ENCODE results near the gene TMEM37. TPM values are rescaled to one million over a fixed set of nuclear protein-coding genes. Genes with fewer than 3 reads are reported as not detected.
A peak's percentile ranks its signal among the peaks of the same experiment; 100 is the strongest.

The TMEM37 gene
- total RNA-seq, 1 donor from 2014 or later, result not detected

DNA sequence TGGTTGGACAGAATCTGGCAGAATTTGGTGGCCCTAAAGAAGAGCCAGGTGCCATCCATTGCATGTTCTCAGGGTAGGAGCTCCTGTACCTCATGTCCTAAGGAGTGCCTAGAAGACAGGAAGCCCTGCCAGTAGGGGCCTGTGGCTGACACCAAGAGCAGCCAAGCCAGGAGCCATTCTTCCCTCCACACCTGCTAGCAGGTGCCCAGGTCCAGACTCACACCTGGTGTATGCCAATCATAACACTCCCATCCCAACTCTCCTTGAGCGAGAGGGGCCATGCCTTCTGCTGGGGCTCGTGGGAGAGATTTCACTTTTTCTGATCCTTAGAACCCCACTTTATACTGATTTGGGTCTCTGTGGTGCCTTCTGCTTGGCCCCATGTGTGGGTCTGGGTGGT lies 26.5 kb upstream of the TMEM37 start:
- no peaks in the 10 kb centered on the region for H3K36me3 ChIP-seq (ENCODE audit: control insufficient read depth, insufficient read depth, low read length)
- DNase-seq (ENCODE audit: low read depth), result no peak
- FAIRE-seq, result no peak
- no peak overlapping the region for H3K4me3 ChIP-seq (ENCODE audit: low read depth, low read length)
- H3K27me3 ChIP-seq (ENCODE audit: control insufficient read depth, insufficient read depth, low read length), result no peaks in the 10 kb centered on the region
- TF ChIP-seq, protein P1, sequence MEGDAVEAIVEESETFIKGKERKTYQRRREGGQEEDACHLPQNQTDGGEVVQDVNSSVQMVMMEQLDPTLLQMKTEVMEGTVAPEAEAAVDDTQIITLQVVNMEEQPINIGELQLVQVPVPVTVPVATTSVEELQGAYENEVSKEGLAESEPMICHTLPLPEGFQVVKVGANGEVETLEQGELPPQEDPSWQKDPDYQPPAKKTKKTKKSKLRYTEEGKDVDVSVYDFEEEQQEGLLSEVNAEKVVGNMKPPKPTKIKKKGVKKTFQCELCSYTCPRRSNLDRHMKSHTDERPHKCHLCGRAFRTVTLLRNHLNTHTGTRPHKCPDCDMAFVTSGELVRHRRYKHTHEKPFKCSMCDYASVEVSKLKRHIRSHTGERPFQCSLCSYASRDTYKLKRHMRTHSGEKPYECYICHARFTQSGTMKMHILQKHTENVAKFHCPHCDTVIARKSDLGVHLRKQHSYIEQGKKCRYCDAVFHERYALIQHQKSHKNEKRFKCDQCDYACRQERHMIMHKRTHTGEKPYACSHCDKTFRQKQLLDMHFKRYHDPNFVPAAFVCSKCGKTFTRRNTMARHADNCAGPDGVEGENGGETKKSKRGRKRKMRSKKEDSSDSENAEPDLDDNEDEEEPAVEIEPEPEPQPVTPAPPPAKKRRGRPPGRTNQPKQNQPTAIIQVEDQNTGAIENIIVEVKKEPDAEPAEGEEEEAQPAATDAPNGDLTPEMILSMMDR (IDR thresholded peaks at IDR 0.05; ENCODE audit: insufficient read depth, low read length, severe bottlenecking), result no peak

DNA sequence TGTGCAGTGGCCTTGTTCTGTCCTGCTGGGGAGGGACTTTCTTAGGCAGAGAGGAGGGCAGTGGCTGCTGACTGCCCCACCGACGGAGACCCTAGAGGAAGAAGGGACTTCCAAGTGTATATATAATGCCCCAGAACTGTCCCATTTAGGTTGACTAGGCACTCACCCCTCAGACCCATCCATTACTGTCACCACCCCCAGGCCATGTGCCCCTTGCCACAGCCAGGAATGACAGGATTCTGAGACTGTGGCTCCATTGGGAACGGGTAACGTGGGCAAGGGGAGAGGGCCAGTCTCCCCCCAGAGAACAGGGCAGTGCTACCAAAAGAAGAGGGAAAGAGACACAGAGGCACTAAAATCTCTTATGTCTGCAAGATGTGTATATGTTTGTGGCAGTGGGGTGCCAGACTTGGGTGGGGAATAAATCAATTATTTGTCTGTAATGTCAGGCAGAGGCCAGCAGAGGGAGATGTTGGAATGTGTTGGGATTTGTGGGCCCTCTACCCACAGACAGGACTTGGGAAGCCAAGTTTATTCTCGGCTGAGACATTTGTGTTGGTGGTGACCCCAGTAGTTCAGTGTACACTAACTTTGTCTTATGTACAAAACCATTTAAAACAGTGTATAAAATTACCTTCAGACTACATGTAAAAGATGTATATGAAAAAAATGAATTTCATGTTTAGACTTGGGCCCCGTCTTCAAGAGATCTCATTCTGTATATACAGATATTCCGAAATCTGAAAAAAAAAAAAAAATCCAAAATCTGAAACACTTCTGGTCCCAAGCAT lies 24.0 kb upstream of the TMEM37 start:
- TF ChIP-seq, protein P1 (IDR thresholded peaks at IDR 0.05; ENCODE audit: insufficient read depth, low read length, severe bottlenecking), result peak; percentile 66
- no peak overlapping the region for H3K4me3 ChIP-seq (ENCODE audit: low read depth, low read length)
- DNase-seq (ENCODE audit: low read depth), result peak; percentile 53
- H3K27me3 ChIP-seq (ENCODE audit: control insufficient read depth, insufficient read depth, low read length), result no peaks in the 10 kb centered on the region
- no peak for FAIRE-seq
- no peaks in the 10 kb centered on the region for H3K36me3 ChIP-seq (ENCODE audit: control insufficient read depth, insufficient read depth, low read length)

DNA sequence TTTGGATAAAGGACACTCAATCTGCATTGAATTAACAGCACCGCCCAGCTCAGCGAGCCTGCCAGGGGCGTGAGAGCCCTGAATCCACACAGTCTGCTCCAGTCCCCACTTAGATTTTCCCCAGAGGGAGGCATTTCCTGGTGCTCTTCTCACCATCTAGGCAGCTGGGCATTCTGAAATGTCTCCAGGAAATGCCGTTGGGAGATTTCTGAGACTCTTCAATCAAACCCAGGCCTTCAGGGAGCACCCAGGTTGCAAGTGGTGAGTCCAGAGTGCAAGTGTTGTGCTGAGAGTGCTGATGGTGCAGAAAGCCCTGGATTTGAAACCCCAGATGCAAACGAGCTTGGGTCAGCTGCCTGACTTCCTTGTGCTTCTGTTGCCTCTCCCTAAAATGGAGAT lies 23.4 kb upstream of the TMEM37 start:
- TF ChIP-seq, protein P1 (IDR thresholded peaks at IDR 0.05; ENCODE audit: insufficient read depth, low read length, severe bottlenecking), result no peak
- no peaks in the 10 kb centered on the region for H3K27me3 ChIP-seq (ENCODE audit: control insufficient read depth, insufficient read depth, low read length)
- no peak for FAIRE-seq
- H3K36me3 ChIP-seq (ENCODE audit: control insufficient read depth, insufficient read depth, low read length), result no peaks in the 10 kb centered on the region
- DNase-seq (ENCODE audit: low read depth), result no peak
- H3K4me3 ChIP-seq (ENCODE audit: low read depth, low read length), result no peak overlapping the region

- TF ChIP-seq, protein P1 (IDR thresholded peaks at IDR 0.05; ENCODE audit: insufficient read depth, low read length, severe bottlenecking), result no peak
- no peak for FAIRE-seq
Observed at GRCh38 chr2:119409506-119409905, 22.1 kb upstream of the TMEM37 start.

DNA sequence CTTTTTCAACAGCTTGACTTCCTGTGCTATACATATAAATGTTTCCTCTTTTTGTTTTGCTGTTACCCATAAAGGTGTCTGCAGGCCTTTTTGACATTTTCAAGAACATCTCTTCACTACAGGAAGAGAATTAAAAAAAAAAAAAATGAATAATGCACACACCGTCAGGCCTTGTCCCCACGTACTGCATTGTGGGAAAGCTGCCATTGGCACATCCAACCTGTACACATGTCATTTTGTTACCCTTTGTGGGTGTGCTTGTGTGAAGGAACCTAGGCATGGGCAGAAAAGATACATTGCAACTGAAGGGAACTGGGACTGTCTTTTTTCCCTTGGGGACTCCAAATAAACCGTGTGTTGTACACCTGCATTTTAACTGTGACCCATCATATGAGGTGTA lies 16.8 kb upstream of the TMEM37 start:
- Histone ChIP-seq H3K27me3 (ENCODE audit: control insufficient read depth, insufficient read depth, low read length) (peaks cover 6% of the 10 kb centered on the region), H3K4me3 (ENCODE audit: low read depth, low read length) (no peak overlapping the region), H3K36me3 (ENCODE audit: control insufficient read depth, insufficient read depth, low read length) (no peaks in the 10 kb centered on the region)
- DNase-seq (ENCODE audit: low read depth) (no peak), FAIRE-seq (no peak)
- TF ChIP-seq, protein P1 (IDR thresholded peaks at IDR 0.05; ENCODE audit: insufficient read depth, low read length, severe bottlenecking), result no peak

More at GRCh38 chr2:119409506-119409905, 22.1 kb upstream of the TMEM37 start:
- no peak overlapping the region for H3K4me3 ChIP-seq (ENCODE audit: low read depth, low read length)
- H3K36me3 ChIP-seq (ENCODE audit: control insufficient read depth, insufficient read depth, low read length), result no peaks in the 10 kb centered on the region
- H3K27me3 ChIP-seq (ENCODE audit: control insufficient read depth, insufficient read depth, low read length), result peaks cover 2% of the 10 kb centered on the region
- no peak for DNase-seq (ENCODE audit: low read depth)

- FAIRE-seq (no peak), DNase-seq (ENCODE audit: low read depth) (no peak)
- Histone ChIP-seq H3K36me3 (ENCODE audit: control insufficient read depth, insufficient read depth, low read length) (no peaks in the 10 kb centered on the region), H3K4me3 (ENCODE audit: low read depth, low read length) (no peak overlapping the region), H3K27me3 (ENCODE audit: control insufficient read depth, insufficient read depth, low read length) (peaks cover 6% of the 10 kb centered on the region)
- TF ChIP-seq, protein P1 (IDR thresholded peaks at IDR 0.05; ENCODE audit: insufficient read depth, low read length, severe bottlenecking), result no peak
Observed at GRCh38 chr2:119415630-119416029, 16.0 kb upstream of the TMEM37 start.
